C4-2B (cell line): ENCODE measurements around the gene PROM1.

Experiments used
- CTCF ChIP-seq: fragments of 450-650 bp; conservative IDR thresholded peaks from 2 replicates; pipeline ENCODE4 v1.5.1; 2017; ENCODE audit warnings: mild to moderate bottlenecking
- ZFX ChIP-seq: fragments of 450-650 bp; IDR thresholded peaks from 2 replicates; pipeline ENCODE4 v1.6.1; 2017

GRCh38 chr4:15929540-15929939, 154.3 kb downstream of the PROM1 start:
- TF ChIP-seq CTCF, result no peak
- TF ChIP-seq ZFX, result no peak
